ENCODE data around the gene SOWAHD.
"Not testable (repeated sequence)": the region's sequence is repeated elsewhere in the genome, so short reads cannot be mapped to it uniquely, and the experiment has no call there.

SOWAHD gene

DNA sequence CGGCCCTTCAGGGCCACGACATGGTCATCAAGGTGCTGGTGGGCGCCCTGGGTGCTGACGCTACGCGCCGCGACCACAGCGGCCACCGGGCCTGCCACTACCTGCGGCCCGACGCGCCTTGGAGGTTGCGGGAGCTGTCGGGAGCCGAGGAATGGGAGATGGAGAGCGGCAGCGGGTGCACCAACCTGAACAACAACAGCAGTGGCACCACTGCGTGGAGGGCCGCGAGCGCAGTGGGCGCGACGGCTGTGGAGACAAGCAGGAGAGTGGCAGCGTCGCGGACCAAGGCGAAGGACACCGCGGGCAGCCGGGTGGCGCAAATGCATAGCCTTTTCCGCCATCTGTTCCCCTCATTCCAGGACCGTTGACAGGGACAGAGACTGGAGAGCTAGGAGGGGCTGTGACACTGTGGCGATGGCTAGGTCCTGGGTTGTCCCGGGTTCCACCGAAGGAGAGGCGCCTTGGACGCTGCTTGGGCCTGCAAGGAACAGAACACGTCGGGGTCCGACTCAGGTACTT lies 919 bp downstream of the SOWAHD start:
- DNase-seq, result no peak

DNA sequence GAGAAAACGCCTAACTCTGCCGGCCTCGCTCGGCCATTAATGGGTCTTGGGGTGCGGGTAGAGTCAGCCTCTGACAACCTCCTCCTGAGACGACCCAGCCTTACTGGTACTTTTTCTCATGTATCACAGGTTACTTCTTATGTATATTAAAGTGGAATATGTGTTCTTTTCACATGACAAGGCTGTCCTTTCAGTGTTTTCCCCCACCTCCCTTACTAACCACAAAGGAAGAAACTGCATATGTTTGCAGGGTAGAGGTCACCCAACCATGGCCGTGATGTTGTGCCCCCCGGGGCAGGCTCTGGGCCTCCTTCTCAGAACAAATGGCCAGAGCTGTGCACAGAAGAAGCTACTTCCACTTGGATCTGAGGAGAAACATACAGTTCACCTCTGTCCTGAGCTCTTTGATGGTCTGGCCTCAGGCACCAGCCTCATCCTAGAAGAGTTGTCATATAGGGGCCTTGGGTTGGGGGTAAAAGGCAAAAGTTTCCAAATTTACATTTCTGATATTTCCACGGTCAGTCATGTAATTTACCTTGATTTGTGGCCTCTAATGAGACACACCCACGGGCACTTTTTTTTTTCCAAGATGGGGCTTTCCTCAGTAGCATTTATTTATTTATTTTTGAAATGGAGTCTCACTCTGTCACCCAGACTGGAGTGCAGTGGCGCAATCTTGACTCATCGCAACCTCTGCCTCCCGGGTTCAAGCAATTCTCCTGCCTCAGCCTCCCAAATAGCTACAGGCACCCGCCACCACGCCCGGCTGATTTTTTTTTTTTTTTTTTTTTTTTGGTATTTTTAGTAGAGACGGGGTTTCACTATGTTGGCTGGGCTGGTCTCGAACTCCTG lies 1.9 kb downstream of the SOWAHD start:
- no peak for DNase-seq

DNA sequence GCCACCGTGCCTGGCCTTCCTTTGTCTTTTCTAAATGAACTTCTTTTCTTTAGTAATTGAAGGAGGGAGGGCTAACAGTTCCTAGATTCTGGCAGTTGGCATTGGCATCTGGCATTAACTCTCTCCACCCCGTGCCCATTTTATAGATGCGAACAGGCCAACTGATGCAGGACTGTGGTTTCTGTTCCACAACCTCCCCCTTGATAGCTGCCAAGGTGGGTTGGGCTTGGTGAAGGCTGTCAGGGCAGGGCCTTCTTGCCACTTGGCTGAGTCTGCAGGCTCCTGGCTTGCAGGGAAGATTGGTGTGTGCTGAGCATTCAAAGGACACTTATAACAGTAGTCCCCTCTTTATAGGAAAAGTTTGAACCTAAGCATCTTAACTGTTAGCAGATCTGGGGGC lies 4.3 kb downstream of the SOWAHD start:
- DNase-seq, result no peak

DNA sequence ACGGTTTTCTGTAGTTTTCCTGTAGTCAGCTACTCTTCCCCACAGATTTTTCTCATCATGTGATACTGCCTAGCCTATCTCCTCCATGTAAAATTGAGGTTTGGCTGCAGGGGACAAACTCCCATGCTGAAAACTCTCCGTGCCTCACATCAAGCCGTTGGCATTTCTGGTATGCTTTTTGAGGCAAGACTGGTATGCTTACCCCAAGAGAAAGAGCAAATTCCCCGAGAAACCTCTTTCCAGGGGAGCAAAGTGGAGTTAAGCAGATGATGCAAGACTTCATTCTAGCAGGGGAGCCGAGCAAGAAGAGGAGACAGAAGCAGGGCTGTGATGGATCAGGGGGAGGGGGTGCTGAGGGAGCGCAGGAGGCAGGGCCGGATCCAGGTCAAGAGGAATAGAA lies 4.8 kb downstream of the SOWAHD start:
- no peak for DNase-seq

DNA sequence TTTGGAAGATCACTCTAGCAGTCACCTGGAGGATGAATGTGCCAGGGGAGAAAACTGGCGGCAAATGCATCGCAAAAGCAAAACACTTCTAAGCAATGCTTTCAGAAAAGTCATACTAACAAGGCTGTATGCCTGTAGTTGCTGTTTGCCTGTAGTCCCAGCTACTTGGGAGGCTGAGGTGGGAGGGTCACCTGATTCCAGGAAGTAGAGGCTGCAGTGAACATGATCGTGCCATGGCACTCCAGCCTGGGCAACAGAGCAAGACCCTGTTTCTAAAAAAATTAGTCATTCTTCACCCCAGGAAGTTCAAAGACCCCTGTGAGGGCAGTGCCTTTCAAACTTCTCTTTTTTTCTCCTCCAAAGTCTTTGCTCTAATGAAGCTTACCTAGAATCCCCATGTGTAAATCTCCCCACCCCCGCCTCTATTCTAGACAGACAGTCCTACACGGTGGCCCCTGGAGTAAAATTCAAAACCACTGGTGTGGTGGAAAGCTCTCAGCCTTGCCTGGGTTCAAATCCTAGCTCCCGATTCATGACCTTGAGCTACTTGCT lies 5.5 kb downstream of the SOWAHD start:
- no peak for DNase-seq

DNA sequence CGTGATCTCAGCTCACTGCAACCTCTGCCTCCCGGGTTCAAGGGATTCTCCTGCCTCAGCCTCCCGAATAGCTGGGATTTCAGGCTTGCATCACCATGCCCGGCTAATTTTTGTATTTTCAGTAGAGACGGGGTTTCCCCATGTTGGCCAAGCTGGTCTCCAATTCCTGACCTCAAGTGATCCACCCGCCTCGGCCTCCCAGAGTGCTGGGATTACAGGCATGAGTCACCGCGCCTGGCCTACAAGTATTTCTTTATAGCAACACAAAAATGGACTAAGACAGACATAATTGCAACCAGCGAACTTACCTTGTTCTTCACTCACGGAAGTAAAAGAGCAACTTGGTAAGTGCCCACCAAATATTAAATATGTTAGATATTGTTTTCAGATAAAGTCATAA lies 10.0 kb downstream of the SOWAHD start:
- not testable (repeated sequence) for DNase-seq

DNA sequence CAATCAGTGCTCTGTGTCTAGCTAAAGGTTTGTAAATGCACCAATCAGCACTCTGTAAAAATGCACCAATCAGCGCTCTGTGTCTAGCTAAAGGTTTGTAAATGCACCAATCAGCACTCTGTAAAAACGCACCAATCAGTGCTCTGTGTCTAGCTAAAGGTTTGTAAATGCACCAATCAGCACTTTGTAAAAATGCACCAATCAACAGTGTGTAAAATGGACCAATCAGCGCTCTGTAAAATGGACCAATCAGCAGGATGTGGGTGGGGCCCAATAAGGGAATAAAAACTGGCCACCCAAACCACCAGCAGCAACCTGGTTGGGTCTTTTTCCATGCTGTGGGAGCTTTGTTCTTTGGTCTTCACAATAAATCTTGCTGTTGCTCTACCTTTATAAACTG lies 11.0 kb downstream of the SOWAHD start:
- not testable (repeated sequence) for DNase-seq

DNA sequence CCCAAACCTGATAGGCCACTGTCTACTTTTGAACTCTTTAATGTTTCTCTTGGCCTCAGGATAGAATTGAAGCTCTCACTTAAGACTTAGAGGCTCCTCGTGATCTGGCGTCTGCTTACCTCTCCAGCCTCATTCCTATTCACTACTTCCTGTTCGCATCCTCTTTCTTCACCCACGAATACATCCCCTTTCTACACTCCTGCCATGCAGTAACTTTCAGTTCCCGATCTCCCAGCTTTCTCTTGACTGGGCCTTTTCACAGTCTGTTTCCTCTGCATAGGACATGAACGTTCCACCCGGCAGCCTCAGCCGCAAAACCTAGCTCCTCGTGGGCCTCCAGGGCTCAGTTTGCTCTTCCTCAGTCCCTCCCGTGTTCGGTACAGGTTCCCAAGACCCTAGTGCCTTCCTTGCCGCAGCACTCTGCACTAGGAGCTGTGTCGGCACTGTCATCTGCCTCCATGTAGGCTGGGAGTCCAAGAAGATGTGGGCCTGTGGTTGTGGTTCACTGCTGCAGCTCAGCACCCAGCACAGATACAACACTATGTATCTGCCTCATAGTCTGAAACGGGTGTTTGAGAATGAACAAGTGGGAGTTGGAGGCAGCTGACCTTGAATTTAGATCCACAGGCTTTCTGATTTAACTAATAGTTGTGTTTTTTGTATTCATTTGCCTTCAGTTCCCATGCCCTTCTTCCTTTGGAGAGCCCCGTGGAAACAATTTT lies 17.3 kb downstream of the SOWAHD start:
- DNase-seq, result no peak

DNA sequence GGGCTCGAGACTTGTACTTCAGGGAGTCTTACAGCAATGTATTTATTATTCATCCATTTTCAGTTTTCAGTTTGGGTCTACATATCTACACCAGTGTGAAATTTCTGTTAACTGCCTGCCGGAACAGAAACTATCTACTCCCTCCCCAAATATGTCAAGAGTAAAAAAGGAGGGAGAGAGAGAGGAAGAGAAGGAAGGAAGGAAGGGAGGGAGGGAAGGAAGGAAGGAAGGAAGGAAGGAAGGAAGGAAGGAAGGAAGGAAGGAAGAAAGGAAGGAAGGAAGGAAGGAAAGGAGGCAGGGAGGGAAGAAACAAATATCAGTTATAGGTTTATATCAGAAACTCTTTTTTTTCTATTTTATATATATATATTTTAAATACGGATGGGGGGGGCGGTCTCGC lies 20.4 kb downstream of the SOWAHD start:
- no peak for DNase-seq

DNA sequence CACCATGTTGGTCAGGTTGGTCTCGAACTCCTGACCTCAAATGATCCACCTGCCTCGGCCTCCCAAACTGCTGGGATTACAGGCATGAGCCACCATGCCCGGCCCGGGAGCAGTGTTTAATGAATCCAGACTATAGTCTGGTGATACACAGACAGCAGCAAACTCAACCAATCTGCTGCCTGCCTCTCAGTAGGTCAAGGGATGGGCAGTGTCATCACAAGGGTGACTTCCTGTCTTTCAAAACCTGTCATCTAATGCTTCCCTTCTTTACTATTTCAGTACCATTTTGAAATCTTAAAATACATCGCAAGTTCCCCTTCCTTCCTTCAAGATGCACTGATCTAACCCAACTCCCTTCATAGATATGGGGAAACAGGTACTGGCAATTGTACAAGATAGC lies 24.6 kb downstream of the SOWAHD start:
- no peak for DNase-seq

DNA sequence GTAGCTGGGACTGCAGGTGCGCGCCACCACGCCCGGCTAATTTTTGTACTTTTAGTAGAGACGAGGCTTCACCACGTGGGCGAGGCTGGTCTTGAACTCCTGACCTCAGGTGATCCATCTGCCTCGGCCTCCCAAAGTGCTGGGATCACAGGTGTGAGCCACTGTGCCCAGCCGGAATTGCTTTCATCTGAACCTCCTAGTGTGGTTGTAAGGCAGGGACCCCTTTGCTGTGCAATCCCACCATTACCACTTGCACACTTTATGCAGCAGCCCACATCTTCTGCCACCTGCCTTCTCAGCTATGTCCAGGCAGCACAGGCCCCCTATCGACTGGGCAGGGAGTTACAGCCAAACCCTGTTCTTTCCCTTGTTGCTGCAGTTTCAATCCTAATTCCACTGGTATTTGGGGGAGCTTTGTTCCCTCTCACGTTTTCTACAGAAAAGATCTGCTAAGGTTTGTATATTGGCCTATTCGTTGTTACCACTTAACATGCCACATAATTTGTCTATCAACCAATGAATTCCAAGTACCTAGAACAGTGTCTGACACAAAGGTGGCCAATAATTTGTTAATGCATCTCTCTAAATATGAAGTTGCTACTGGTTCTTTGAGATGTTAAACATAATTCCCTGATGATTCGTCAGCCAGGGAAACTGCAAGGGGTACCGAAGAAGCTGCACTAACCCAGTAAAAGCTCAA lies 26.5 kb downstream of the SOWAHD start:
- DNase-seq, result peak; percentile 8

DNA sequence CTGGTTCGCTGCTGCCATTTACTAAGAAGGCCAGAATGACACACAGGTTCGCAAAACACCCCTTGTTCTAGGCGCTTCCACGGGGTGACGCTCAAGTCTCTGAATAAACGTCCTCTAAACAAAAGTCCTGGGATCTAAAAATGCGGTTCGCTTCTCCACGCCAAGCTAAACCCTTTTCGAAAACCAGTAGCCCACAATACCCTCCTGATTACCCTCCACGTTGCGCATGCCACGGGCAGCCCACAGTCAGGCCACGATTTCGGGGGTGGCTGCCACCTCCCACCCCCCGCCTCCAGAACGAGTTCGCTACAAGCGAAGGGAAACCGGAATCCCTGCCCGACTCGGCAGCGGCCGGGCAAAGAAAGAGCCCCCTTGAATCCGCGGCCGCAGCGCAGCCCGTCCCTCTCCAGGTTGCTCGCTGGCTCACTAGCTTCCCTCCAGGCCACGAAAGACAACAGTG lies 32.6 kb downstream of the SOWAHD start:
- no peak for DNase-seq

DNA sequence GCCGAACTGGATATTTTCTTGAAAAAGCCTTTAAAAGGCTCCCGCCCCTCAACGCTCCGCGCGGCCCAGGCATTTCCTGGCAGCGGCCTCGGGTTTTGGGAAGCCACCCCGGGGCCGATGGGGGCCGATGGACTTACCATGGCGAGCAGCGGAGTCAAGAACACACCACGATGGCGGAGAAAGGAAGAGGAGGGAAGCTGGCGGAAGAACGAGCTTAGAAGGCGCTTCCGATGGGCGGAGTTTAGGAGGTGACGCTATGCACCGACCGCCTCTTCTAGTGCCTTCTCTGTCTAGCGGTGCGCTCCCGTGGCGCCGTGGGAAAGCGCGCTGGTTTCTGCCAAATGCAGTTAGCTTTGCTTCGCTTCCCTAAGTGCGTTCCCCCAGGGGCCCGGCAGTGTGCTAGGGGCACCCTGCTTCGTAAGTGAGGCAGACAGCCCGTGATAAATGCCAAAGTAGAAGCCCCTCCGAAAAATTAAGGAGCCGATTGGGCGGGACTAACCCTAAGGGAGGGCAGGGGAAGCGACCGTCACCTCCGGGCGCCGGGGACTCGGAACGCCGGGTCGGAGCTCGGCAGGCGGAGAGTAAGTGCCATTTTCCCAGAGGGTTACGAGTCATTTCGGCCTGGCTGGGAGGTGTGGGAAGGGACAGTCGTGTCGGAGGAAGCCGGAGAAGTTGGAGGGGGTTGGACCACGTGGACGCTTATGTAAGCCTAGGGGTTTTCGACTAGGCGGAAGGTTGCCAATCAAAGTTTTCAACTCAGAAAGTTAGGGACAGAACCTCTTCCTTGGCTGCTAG lies 33.2 kb downstream of the SOWAHD start, which contains the start of gene RPL39:
Gene RPL39, minus strand, starts transcription at position 194 of the 795 bp plus-strand sequence. Its CDS starts 54 bp downstream, at position 140.
- DNase-seq, result peak; percentile 71

DNA sequence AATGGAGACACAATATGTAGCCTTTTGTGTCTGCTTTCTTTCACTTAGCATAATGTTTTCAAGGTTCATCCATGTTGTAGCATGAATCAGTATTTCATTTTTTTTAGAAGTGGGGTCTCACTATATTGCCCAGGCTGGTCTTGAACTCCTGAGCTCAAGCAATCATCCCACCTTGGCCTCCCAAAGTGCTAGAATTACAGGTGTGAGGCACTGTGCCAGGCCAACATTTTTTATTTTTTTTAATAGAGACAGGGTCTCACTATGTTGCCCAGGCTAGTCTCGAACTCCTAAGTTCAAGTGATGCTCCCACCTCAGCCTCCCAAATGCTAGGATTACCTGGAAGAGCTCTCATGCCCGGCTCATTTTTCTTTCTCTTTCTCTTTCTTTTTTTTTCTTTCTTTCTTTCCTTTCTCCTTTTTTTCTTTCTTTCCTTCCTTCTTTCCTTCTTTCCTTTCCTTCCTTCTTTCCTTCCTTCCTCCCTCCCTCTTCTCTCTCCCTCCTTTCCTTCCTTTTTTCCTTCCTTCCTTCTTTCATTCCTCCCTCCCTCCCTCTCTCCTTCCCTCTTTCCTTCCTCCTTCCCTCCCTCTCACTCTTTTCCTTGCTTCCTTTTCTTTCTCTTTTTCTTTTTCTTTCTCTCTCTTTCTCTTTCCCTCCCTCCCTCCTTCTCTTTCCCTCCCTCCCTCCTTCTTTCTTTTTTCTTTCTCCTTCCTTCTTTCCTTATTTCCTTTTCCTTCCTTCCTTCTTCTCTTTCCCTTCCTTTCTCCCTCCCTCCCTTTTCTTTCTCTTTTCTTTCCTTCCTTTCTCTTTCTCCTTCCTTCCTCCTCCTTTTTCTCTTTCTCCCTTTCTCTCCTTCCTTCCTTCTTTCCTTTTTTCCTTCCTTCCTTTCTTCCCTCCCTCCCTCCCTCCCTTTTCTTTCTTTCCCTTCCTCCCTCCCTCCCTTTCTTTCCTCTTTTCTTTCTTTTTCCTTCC lies 43.1 kb downstream of the SOWAHD start:
- DNase-seq, result no peak

DNA sequence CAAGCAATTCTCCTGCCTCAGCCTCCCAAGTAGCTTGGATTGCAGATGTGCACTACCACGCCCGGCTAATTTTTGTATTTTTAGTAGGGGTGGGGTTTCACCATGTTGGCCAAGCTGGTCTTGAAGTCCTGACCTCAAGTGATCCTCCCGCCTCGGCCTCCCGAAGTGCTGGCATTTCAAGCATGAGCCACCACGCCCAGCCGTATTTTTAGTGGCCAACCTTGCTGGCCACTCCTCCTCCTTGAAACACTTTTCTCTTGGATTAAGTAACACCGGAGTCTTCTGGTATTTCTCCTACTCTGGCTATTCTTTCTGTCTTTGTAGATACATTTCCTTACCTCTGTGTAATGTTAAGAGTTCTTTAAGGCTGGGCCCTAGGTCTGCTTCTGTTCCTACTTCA lies 44.2 kb downstream of the SOWAHD start:
- DNase-seq, result no peak

DNA sequence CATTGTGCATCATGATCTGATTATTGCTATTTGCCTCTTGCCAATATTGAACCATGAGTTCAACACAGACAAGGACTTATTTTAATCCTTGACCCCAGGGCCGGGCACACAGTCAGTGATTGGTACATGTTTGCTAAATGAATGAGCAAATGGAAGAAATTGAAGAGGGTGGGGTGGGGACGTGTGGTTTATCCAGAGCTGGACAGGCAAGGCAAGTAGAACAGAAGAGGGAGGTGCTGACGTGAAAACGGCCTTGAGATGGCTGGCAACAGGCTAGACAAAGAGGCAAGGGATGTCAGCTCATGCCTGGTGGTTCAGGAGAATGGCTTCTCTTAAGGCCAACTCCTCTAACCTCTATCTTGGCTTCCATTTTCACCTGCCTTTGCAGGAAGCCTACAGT lies 50.1 kb downstream of the SOWAHD start:
- not testable (repeated sequence) for DNase-seq

DNA sequence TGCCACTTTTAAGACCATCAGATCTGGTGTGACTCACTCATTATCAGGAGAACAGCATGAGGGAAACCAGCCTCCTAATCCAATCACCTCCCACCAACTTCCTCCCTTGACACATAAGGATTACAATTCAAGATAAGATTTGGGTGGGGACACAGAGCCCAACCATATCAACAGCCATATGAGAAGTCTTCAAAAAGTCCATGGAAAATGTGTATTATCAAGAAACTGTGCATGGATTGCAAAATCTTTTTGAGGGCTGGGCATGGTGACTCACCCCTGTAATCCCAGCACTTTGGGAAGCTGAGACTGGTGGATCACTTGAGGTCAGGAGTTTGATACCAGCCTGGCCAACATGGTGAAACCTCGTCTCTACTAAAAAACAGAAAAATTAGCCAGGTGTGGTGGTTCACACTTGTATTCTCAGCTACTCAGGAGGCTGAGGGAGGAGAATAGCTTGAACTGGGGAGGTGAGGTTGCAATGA lies 50.8 kb downstream of the SOWAHD start:
- DNase-seq, result no peak

All from effector CD8-positive, alpha-beta T cell (primary cell).